ENCODE measurements around the gene DBNDD1.

Gene DBNDD1

GRCh38 chr16:90008708-90009145 lies 10.5 kb downstream of the DBNDD1 start:
- no peak for TF ChIP-seq POLR2A (IDR thresholded peaks at IDR 0.05; ENCODE audit: extremely low read depth, insufficient read length)
- no peak for TF ChIP-seq CTCF (IDR thresholded peaks at IDR 0.05; ENCODE audit: low read depth, low read length)
- TF ChIP-seq MAX (IDR thresholded peaks at IDR 0.05; ENCODE audit: low read depth, low read length), result peak; percentile 69
- TF ChIP-seq MYC (IDR thresholded peaks at IDR 0.05; ENCODE audit: low read depth, low read length), result peak; percentile 64; the same call in 1 of the 2 replicates
- peak; percentile 99 for DNase-seq (ENCODE audit: low read depth)
- peak overlapping the region; percentile 54 for H3K4me3 ChIP-seq (ENCODE audit: low read depth, low read length)

- 0 out of 2 replicates have a peak, but pooled peaks have one; percentile 21 for TF ChIP-seq MAX (IDR thresholded peaks at IDR 0.05; ENCODE audit: low read depth, low read length)
- DNase-seq (ENCODE audit: low read depth), result peak; percentile 78
- H3K4me3 ChIP-seq (ENCODE audit: low read depth, low read length), result peak overlapping the region; percentile 25
Observed at GRCh38 chr16:90007635-90008234, 11.5 kb downstream of the DBNDD1 start.

- no peak for TF ChIP-seq MAX (IDR thresholded peaks at IDR 0.05; ENCODE audit: low read depth, low read length)
- no peak for TF ChIP-seq POLR2A (IDR thresholded peaks at IDR 0.05; ENCODE audit: extremely low read depth, insufficient read length)
- no peak for TF ChIP-seq CTCF (IDR thresholded peaks at IDR 0.05; ENCODE audit: low read depth, low read length)
- DNase-seq (ENCODE audit: low read depth), result no peak
Observed at GRCh38 chr16:90007015-90007414, 12.2 kb downstream of the DBNDD1 start.

GRCh38 chr16:90005956-90006663 lies 13.1 kb downstream of the DBNDD1 start:
- DNase-seq (ENCODE audit: low read depth), result no peak
- no peak overlapping the region for H3K4me3 ChIP-seq (ENCODE audit: low read depth, low read length)
- TF ChIP-seq MYC (IDR thresholded peaks at IDR 0.05; ENCODE audit: low read depth, low read length) (no peak), CTCF (IDR thresholded peaks at IDR 0.05; ENCODE audit: low read depth, low read length) (no peak)

More at GRCh38 chr16:90007015-90007414, 12.2 kb downstream of the DBNDD1 start:
- H3K4me3 ChIP-seq (ENCODE audit: low read depth, low read length), result no peak overlapping the region

GRCh38 chr16:90004577-90004976 lies 14.7 kb downstream of the DBNDD1 start:
- DNase-seq (ENCODE audit: low read depth), result no peak
- no peak overlapping the region for H3K4me3 ChIP-seq (ENCODE audit: low read depth, low read length)
- TF ChIP-seq MYC (IDR thresholded peaks at IDR 0.05; ENCODE audit: low read depth, low read length), result no peak
- TF ChIP-seq POLR2A (IDR thresholded peaks at IDR 0.05; ENCODE audit: extremely low read depth, insufficient read length), result no peak

- no peak overlapping the region for H3K4me3 ChIP-seq (ENCODE audit: low read depth, low read length)
- no peak for DNase-seq (ENCODE audit: low read depth)
- TF ChIP-seq MAX (IDR thresholded peaks at IDR 0.05; ENCODE audit: low read depth, low read length) (no peak), CTCF (IDR thresholded peaks at IDR 0.05; ENCODE audit: low read depth, low read length) (no peak), POLR2A (IDR thresholded peaks at IDR 0.05; ENCODE audit: extremely low read depth, insufficient read length) (no peak), MYC (IDR thresholded peaks at IDR 0.05; ENCODE audit: low read depth, low read length) (no peak)
Observed at GRCh38 chr16:90002759-90003158, 16.5 kb downstream of the DBNDD1 start.

Data from NB4 (cell line).